AG09319 (cell line): ENCODE data around the gene NLRP13.

Source experiments
- DNase-seq: peaks from one replicate; pipeline ENCODE4 v3.0.0-alpha.2; 2010; ENCODE audit warnings: low read depth; ENCODE audit errors: extremely low read depth
- TF ChIP-seq, protein P1 (sequence below): IDR thresholded peaks from 2 replicates; pipeline ENCODE4 v1.5.1; 2011; ENCODE audit warnings: low read depth, mild to moderate bottlenecking, inconsistent platforms, low read length, moderate library complexity

The NLRP13 gene

DNA sequence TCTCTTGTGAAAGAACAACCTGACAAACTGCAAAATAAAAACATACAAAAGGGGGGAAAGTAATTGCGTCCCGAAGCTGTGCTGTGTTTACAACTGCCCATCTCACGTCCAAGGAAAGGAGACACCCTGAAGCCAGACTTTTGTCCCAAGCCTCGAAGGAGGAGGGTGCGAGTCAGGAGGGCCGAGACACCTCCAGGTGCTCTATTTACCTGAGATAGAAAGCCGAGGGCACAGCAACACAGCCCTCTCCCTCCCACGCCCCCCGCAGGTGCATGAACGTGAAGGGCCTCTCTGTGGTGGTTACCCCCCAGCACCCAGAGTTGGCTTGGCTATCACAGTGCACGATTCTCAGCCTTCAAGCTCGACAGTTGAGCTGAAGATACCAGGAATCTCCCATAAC is 33.2 kb downstream of the NLRP13 start:
- TF ChIP-seq, protein P1, sequence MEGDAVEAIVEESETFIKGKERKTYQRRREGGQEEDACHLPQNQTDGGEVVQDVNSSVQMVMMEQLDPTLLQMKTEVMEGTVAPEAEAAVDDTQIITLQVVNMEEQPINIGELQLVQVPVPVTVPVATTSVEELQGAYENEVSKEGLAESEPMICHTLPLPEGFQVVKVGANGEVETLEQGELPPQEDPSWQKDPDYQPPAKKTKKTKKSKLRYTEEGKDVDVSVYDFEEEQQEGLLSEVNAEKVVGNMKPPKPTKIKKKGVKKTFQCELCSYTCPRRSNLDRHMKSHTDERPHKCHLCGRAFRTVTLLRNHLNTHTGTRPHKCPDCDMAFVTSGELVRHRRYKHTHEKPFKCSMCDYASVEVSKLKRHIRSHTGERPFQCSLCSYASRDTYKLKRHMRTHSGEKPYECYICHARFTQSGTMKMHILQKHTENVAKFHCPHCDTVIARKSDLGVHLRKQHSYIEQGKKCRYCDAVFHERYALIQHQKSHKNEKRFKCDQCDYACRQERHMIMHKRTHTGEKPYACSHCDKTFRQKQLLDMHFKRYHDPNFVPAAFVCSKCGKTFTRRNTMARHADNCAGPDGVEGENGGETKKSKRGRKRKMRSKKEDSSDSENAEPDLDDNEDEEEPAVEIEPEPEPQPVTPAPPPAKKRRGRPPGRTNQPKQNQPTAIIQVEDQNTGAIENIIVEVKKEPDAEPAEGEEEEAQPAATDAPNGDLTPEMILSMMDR: no peak
- DNase-seq: no peak

- TF ChIP-seq, protein P1: no peak
- no peak for DNase-seq
Measured at GRCh38 chr19:55882626-55883025, 49.5 kb downstream of the NLRP13 start.

GRCh38 chr19:55877211-55877610 is 54.9 kb downstream of the NLRP13 start:
- TF ChIP-seq, protein P1: no peak
- no peak for DNase-seq

GRCh38 chr19:55870736-55871135 is 61.4 kb downstream of the NLRP13 start:
- TF ChIP-seq, protein P1: no peak
- no peak for DNase-seq

GRCh38 chr19:55867101-55867500 is 65.0 kb downstream of the NLRP13 start:
- no peak for DNase-seq
- TF ChIP-seq, protein P1: no peak

DNA sequence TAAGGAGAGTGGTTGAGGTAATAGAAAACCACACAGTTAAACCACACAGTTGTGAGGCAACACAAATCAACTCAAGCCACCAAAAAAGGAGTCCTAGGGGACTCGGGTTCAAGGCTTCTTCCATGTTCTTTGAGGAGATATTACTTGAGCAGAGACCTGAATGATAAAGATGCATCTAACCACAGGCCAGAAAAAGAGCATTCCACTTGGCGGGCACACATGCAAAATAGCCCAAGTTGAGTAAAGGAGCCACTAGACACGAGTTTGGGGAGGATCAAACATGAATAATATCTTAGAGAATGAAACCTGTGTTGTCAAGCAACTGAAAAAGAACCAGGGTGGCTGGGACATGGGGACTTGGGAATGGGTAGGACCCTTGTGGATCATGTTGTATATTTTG is 65.6 kb downstream of the NLRP13 start:
- DNase-seq: no peak
- TF ChIP-seq, protein P1: no peak

DNA sequence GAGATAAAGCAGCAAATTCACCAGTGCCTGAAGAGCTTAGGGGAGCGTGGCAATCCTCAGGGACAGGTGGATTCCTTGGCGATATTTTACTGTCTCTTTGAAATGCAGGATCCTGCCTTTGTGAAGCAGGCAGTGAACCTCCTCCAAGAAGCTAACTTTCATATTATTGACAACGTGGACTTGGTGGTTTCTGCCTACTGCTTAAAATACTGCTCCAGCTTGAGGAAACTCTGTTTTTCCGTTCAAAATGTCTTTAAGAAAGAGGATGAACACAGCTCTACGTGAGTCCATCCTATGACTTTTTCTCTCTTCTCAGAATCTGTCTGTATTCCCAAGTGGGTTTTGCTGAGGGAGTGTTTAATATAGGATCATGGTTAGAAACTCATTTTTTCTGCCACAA is 73.2 kb downstream of the NLRP13 start:
- TF ChIP-seq, protein P1: no peak
- no peak for DNase-seq
